Body of pancreas (tissue), 4 donors: ENCODE data around the gene CD47.

ENCODE experiments used
- CTCF ChIP-seq, 7 experiments: fragments of 450-650 bp in 4 of 7; fragments of 200-600 bp in 3 of 7; sonication (generic) in 3 of 7; IDR thresholded peaks; one replicate each; pipeline ENCODE4 v1.5.1; 2016 to 2019; ENCODE audit warnings: antibody characterized with exemption in 7 of 7
- POLR2A ChIP-seq, 3 donors: fragments of 450-650 bp; IDR thresholded peaks; one replicate each; pipeline ENCODE4 v1.6.1; 2016; ENCODE audit warnings: antibody characterized with exemption in 3 of 3, mild to moderate bottlenecking in 2 of 3

GRCh38 chr3:108122276-108122675 lies 31.4 kb upstream of the CD47 start:
- no peak for TF ChIP-seq CTCF (IDR thresholded peaks at IDR 0.05)
- no peak for TF ChIP-seq POLR2A (IDR thresholded peaks at IDR 0.05)
